ENCODE measurements around the gene CXorf66.

CXorf66 gene

GRCh38 chrX:139949703-139950102, 15.6 kb downstream of the CXorf66 start:
- no peak overlapping the region for H3K27ac ChIP-seq (ENCODE audit: low read depth, low read length)
- no peaks in the 10 kb centered on the region for H3K9me3 ChIP-seq (ENCODE audit: control insufficient read depth, insufficient read depth, low read depth, low read length)
- no peaks in the 10 kb centered on the region for H3K27me3 ChIP-seq (ENCODE audit: control insufficient read depth, insufficient read depth, low read length)
- H3K4me3 ChIP-seq (ENCODE audit: low read depth, low read length): no peak overlapping the region
- H3K9ac ChIP-seq (ENCODE audit: low read length): no peak overlapping the region
- H3K36me3 ChIP-seq (ENCODE audit: control insufficient read depth, insufficient read depth, low read length): no peaks in the 10 kb centered on the region
- H3K4me1 ChIP-seq (ENCODE audit: control insufficient read depth, insufficient read depth, low read length): no peaks in the 10 kb centered on the region

GRCh38 chrX:139945075-139945474, 20.2 kb downstream of the CXorf66 start:
- no peaks in the 10 kb centered on the region for H3K9me3 ChIP-seq (ENCODE audit: control insufficient read depth, insufficient read depth, low read depth, low read length)
- no peak overlapping the region for H3K27ac ChIP-seq (ENCODE audit: low read depth, low read length)
- no peak overlapping the region for H3K4me3 ChIP-seq (ENCODE audit: low read depth, low read length)
- H3K9ac ChIP-seq (ENCODE audit: low read length): no peak overlapping the region
- H3K36me3 ChIP-seq (ENCODE audit: control insufficient read depth, insufficient read depth, low read length): no peaks in the 10 kb centered on the region
- H3K27me3 ChIP-seq (ENCODE audit: control insufficient read depth, insufficient read depth, low read length): no peaks in the 10 kb centered on the region
- no peaks in the 10 kb centered on the region for H3K4me1 ChIP-seq (ENCODE audit: control insufficient read depth, insufficient read depth, low read length)

GRCh38 chrX:139936259-139936658, 29.1 kb downstream of the CXorf66 start:
- H3K4me1 ChIP-seq (ENCODE audit: control insufficient read depth, insufficient read depth, low read length): peaks cover 24% of the 10 kb centered on the region
- H3K27me3 ChIP-seq (ENCODE audit: control insufficient read depth, insufficient read depth, low read length): no peaks in the 10 kb centered on the region
- H3K9ac ChIP-seq (ENCODE audit: low read length): peak overlapping the region; percentile 31
- peak overlapping the region; percentile 33; the same call in 1 of the 2 replicates for H3K4me3 ChIP-seq (ENCODE audit: low read depth, low read length)
- H3K36me3 ChIP-seq (ENCODE audit: control insufficient read depth, insufficient read depth, low read length): no peaks in the 10 kb centered on the region
- no peak overlapping the region; the same call in 1 of the 2 replicates for H3K27ac ChIP-seq (ENCODE audit: low read depth, low read length)
- H3K9me3 ChIP-seq (ENCODE audit: control insufficient read depth, insufficient read depth, low read depth, low read length): no peaks in the 10 kb centered on the region

DNA sequence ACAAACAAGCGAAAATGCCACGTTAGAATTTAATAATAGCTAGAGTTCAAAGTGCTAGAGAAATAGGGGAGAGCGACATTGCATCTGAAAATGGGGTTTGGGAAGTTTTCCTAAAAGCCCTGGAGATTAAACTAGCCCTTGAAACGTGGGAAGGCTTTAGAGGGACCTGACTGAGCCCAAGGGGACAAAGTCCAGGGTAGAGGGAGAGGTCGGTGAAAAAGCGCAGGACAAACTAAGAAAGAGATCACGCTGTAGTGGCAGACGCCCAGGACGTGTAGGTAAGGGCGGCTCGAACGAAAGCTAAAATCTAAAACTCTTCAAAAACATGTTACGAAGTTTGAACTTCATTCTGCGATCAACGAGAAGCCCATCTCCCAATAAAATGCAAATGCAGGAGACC, 31.4 kb downstream of the CXorf66 start:
- Histone ChIP-seq H3K9me3 (ENCODE audit: control insufficient read depth, insufficient read depth, low read depth, low read length) (no peaks in the 10 kb centered on the region), H3K27me3 (ENCODE audit: control insufficient read depth, insufficient read depth, low read length) (no peaks in the 10 kb centered on the region), H3K36me3 (ENCODE audit: control insufficient read depth, insufficient read depth, low read length) (no peaks in the 10 kb centered on the region), H3K4me1 (ENCODE audit: control insufficient read depth, insufficient read depth, low read length) (peaks cover 36% of the 10 kb centered on the region), H3K27ac (ENCODE audit: low read depth, low read length) (peak overlapping the region; percentile 71), H3K9ac (ENCODE audit: low read length) (peak overlapping the region; percentile 58), H3K4me3 (ENCODE audit: low read depth, low read length) (peak overlapping the region; percentile 87)

- H3K4me1 ChIP-seq (ENCODE audit: control insufficient read depth, insufficient read depth, low read length): peaks cover 36% of the 10 kb centered on the region
- H3K27ac ChIP-seq (ENCODE audit: low read depth, low read length): peak within 1 kb of the TSS; percentile 82
- no peaks in the 10 kb centered on the region for H3K9me3 ChIP-seq (ENCODE audit: control insufficient read depth, insufficient read depth, low read depth, low read length)
- H3K4me3 ChIP-seq (ENCODE audit: low read depth, low read length): peak within 1 kb of the TSS; percentile 87
- no peaks in the 10 kb centered on the region for H3K36me3 ChIP-seq (ENCODE audit: control insufficient read depth, insufficient read depth, low read length)
- peak within 1 kb of the TSS; percentile 90 for H3K9ac ChIP-seq (ENCODE audit: low read length)
- H3K27me3 ChIP-seq (ENCODE audit: control insufficient read depth, insufficient read depth, low read length): no peaks in the 10 kb centered on the region
Measured at GRCh38 chrX:139932901-139933796, 32.2 kb downstream of the CXorf66 start, which contains the start of gene ATP11C. Gene ATP11C (minus strand): TSS chrX:139933053. CDS start chrX:139932042, 1,011 bp downstream.

- H3K9me3 ChIP-seq (ENCODE audit: control insufficient read depth, insufficient read depth, low read depth, low read length): no peaks in the 10 kb centered on the region
- H3K27ac ChIP-seq (ENCODE audit: low read depth, low read length): peak overlapping the region; percentile 82; the same call in 1 of the 2 replicates
- no peaks in the 10 kb centered on the region for H3K36me3 ChIP-seq (ENCODE audit: control insufficient read depth, insufficient read depth, low read length)
- peak overlapping the region; percentile 90 for H3K9ac ChIP-seq (ENCODE audit: low read length)
- no peaks in the 10 kb centered on the region for H3K27me3 ChIP-seq (ENCODE audit: control insufficient read depth, insufficient read depth, low read length)
- peak overlapping the region; percentile 87 for H3K4me3 ChIP-seq (ENCODE audit: low read depth, low read length)
- H3K4me1 ChIP-seq (ENCODE audit: control insufficient read depth, insufficient read depth, low read length): peaks cover 34% of the 10 kb centered on the region
Measured at GRCh38 chrX:139932073-139932900, 33.0 kb downstream of the CXorf66 start.

- no peaks in the 10 kb centered on the region for H3K27me3 ChIP-seq (ENCODE audit: control insufficient read depth, insufficient read depth, low read length)
- no peaks in the 10 kb centered on the region for H3K36me3 ChIP-seq (ENCODE audit: control insufficient read depth, insufficient read depth, low read length)
- no peaks in the 10 kb centered on the region for H3K9me3 ChIP-seq (ENCODE audit: control insufficient read depth, insufficient read depth, low read depth, low read length)
- peak overlapping the region; percentile 90 for H3K9ac ChIP-seq (ENCODE audit: low read length)
- peaks cover 32% of the 10 kb centered on the region for H3K4me1 ChIP-seq (ENCODE audit: control insufficient read depth, insufficient read depth, low read length)
- H3K27ac ChIP-seq (ENCODE audit: low read depth, low read length): peak overlapping the region; percentile 47; the same call in 1 of the 2 replicates
- peak overlapping the region; percentile 87 for H3K4me3 ChIP-seq (ENCODE audit: low read depth, low read length)
Measured at GRCh38 chrX:139931646-139932072, 33.7 kb downstream of the CXorf66 start.

- Histone ChIP-seq H3K27me3 (ENCODE audit: control insufficient read depth, insufficient read depth, low read length) (no peaks in the 10 kb centered on the region), H3K9me3 (ENCODE audit: control insufficient read depth, insufficient read depth, low read depth, low read length) (no peaks in the 10 kb centered on the region), H3K27ac (ENCODE audit: low read depth, low read length) (peak overlapping the region; percentile 47; the same call in 1 of the 2 replicates), H3K4me1 (ENCODE audit: control insufficient read depth, insufficient read depth, low read length) (peaks cover 32% of the 10 kb centered on the region), H3K4me3 (ENCODE audit: low read depth, low read length) (peak overlapping the region; percentile 87), H3K9ac (ENCODE audit: low read length) (peak overlapping the region; percentile 67), H3K36me3 (ENCODE audit: control insufficient read depth, insufficient read depth, low read length) (no peaks in the 10 kb centered on the region)
Measured at GRCh38 chrX:139930916-139931645, 34.2 kb downstream of the CXorf66 start.

DNA sequence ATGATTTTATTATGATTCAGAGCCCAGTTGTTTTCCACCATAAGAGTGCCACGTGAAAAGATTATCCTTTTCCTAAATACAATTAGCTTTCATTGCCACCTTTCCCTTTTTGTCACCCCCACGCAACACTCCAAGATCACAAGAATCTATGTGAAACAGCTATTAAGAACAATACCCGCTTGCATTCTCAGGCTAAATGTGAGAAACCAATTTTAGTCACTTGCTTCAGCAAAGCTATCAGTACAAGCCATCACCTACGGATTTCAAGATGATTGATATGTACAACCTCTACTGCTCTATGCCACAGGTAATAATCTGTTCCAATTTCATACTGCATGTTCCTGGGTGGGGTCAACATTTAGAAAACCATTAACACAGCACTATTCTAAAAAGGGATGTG, 34.9 kb downstream of the CXorf66 start:
- H3K27me3 ChIP-seq (ENCODE audit: control insufficient read depth, insufficient read depth, low read length): no peaks in the 10 kb centered on the region
- peaks cover 34% of the 10 kb centered on the region for H3K4me1 ChIP-seq (ENCODE audit: control insufficient read depth, insufficient read depth, low read length)
- peak overlapping the region; percentile 87 for H3K4me3 ChIP-seq (ENCODE audit: low read depth, low read length)
- H3K9ac ChIP-seq (ENCODE audit: low read length): peak overlapping the region; percentile 67
- H3K36me3 ChIP-seq (ENCODE audit: control insufficient read depth, insufficient read depth, low read length): no peaks in the 10 kb centered on the region
- no peak overlapping the region for H3K27ac ChIP-seq (ENCODE audit: low read depth, low read length)
- no peaks in the 10 kb centered on the region for H3K9me3 ChIP-seq (ENCODE audit: control insufficient read depth, insufficient read depth, low read depth, low read length)

DNA sequence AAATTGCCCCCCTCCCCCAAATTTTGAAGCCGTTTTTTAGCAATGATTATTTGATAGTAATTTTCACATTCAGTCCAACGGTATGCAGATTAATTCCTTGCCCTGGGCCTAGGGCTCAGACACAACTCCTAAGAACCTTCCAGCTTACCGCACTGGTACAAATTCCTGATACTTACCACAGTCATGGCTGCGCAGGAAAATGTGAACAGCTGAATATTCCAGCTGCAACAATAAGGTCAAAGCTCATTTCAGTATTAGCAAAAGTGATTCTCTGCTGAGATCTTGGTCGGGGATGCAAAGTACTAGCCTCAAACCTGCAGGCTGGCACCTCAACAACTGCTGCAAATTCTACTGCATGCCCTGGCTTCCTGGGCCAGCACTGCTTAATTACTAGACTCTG, 35.4 kb downstream of the CXorf66 start:
- peak overlapping the region; percentile 87 for H3K4me3 ChIP-seq (ENCODE audit: low read depth, low read length)
- no peak overlapping the region for H3K9ac ChIP-seq (ENCODE audit: low read length)
- H3K36me3 ChIP-seq (ENCODE audit: control insufficient read depth, insufficient read depth, low read length): no peaks in the 10 kb centered on the region
- H3K27me3 ChIP-seq (ENCODE audit: control insufficient read depth, insufficient read depth, low read length): no peaks in the 10 kb centered on the region
- no peaks in the 10 kb centered on the region for H3K9me3 ChIP-seq (ENCODE audit: control insufficient read depth, insufficient read depth, low read depth, low read length)
- H3K27ac ChIP-seq (ENCODE audit: low read depth, low read length): no peak overlapping the region
- peaks cover 39% of the 10 kb centered on the region for H3K4me1 ChIP-seq (ENCODE audit: control insufficient read depth, insufficient read depth, low read length)
